IMR-90 (cell line): Measurements from ENCODE around the gene NOL9. TPM values are rescaled to one million over a fixed set of nuclear protein-coding genes. Genes with fewer than 3 reads are reported as not detected.

Experiments
- microRNA-seq, 2 experiments: library from miRNA; stranded (forward) in 1 of 2; unstranded in 1 of 2; fragments of 10-50 nt in 1 of 2; fragments of <30 nt in 1 of 2; gene quantifications in 1 of 2; microRNA quantifications in 1 of 2; one replicate each; pipeline versions ENCODE3 to v1.1.0; 2013 to 2020; ENCODE audit not compliant: insufficient read depth in 1 of 2, insufficient read length in 1 of 2, unreplicated experiment in 1 of 2
- polyA plus RNA-seq, 3 experiments: library from polyadenylated mRNA; depleted of rRNA; stranded (reverse); fragments of >200 nt; gene quantifications; 2 replicates each; pipeline ENCODE4 v1.2.3, GENCODE V29; 2012; ENCODE audit warnings: low replicate concordance in 1 of 3
- small RNA-seq, 5 experiments: library from RNA; depleted of rRNA; stranded (forward); fragments of <200 nt; gene quantifications; one replicate each; pipeline ENCODE3, GENCODE V24; 2012
- total RNA-seq: library from RNA; depleted of rRNA; stranded (reverse); fragments of >200 nt; gene quantifications from 2 replicates; pipeline ENCODE4 v1.2.3, GENCODE V29; 2012; rRNA removed

NOL9 gene
- total and polyA plus RNA-seq, 2 of the 4 experiments (the other 2 are of a cell fraction) = 13.0 to 19.2 TPM

Small RNAs within 50 kb of the gene (microRNA-seq; reads per million reads assigned to microRNA genes)
- gene RNU6-731P (ENCODE audit: insufficient read depth, insufficient read length) = not detected

Small RNAs within 50 kb of the gene (small RNA-seq; reads per million reads assigned to genes)
- gene RNU6-731P = 0 reads per million in 5 experiments

Other genes starting within 250 kb of the NOL9 start
- 48.9 and 51.6 TPM in 2 replicates for gene ACOT7, start 160.7 kb downstream of the NOL9 start, total RNA-seq
- gene ACOT7, start 160.7 kb downstream of the NOL9 start, polyA plus RNA-seq (2012; rRNA removed) = 242 and 271 TPM in 2 replicates
- gene HES2, start 134.6 kb downstream of the NOL9 start, total RNA-seq = not detected in 2 replicates
- not detected in 2 replicates for gene HES2, start 134.6 kb downstream of the NOL9 start, polyA plus RNA-seq (2012; rRNA removed)
- gene ESPN, start 129.7 kb downstream of the NOL9 start, total RNA-seq = under 0.01 TPM in 1 of 2 replicates, not detected in the other
- gene ESPN, start 129.7 kb downstream of the NOL9 start, polyA plus RNA-seq (2012; rRNA removed) = 0.02 and 0.03 TPM in 2 replicates
- gene TNFRSF25, start 88.3 kb downstream of the NOL9 start, total RNA-seq = 0.83 and 1.3 TPM in 2 replicates
- gene TNFRSF25, start 88.3 kb downstream of the NOL9 start, polyA plus RNA-seq (2012; rRNA removed) = 11.2 and 14.5 TPM in 2 replicates
- 4.8 and 5.0 TPM in 2 replicates for gene PLEKHG5, start 62.8 kb downstream of the NOL9 start, total RNA-seq
- 11.6 and 13.7 TPM in 2 replicates for gene PLEKHG5, start 62.8 kb downstream of the NOL9 start, polyA plus RNA-seq (2012; rRNA removed)
- gene TAS1R1, start 794 bp upstream of the NOL9 start, total RNA-seq = not detected in 2 replicates
- 0.05 and 0.10 TPM in 2 replicates for gene TAS1R1, start 794 bp upstream of the NOL9 start, polyA plus RNA-seq (2012; rRNA removed)
- 9.3 and 10.3 TPM in 2 replicates for gene ZBTB48, start 25.5 kb upstream of the NOL9 start, total RNA-seq
- gene ZBTB48, start 25.5 kb upstream of the NOL9 start, polyA plus RNA-seq (2012; rRNA removed) = 17.5 and 19.7 TPM in 2 replicates
- gene KLHL21, start 48.4 kb upstream of the NOL9 start, total RNA-seq = 12.0 and 14.2 TPM in 2 replicates
- gene KLHL21, start 48.4 kb upstream of the NOL9 start, polyA plus RNA-seq (2012; rRNA removed) = 36.7 and 37.4 TPM in 2 replicates
- 7.3 and 9.4 TPM in 2 replicates for gene PHF13, start 59.2 kb upstream of the NOL9 start, total RNA-seq
- gene PHF13, start 59.2 kb upstream of the NOL9 start, polyA plus RNA-seq (2012; rRNA removed) = 7.6 and 9.8 TPM in 2 replicates
- 13.9 and 14.2 TPM in 2 replicates for gene THAP3, start 70.4 kb upstream of the NOL9 start, total RNA-seq
- gene THAP3, start 70.4 kb upstream of the NOL9 start, polyA plus RNA-seq (2012; rRNA removed) = 14.9 and 16.0 TPM in 2 replicates
- 38.7 and 41.7 TPM in 2 replicates for gene DNAJC11, start 147.3 kb upstream of the NOL9 start, total RNA-seq
- gene DNAJC11, start 147.3 kb upstream of the NOL9 start, polyA plus RNA-seq (2012; rRNA removed) = 47.8 and 48.5 TPM in 2 replicates
- gene CAMTA1, start 230.9 kb upstream of the NOL9 start, total RNA-seq = 35.5 and 65.3 TPM in 2 replicates
- gene CAMTA1, start 230.9 kb upstream of the NOL9 start, polyA plus RNA-seq (2012; rRNA removed) = 52.0 and 74.3 TPM in 2 replicates